ENCODE results near the gene SYP. TPM values are rescaled to one million over a fixed set of nuclear protein-coding genes. Genes with fewer than 3 reads are reported as not detected.
"Not testable (repeated sequence)": the region's sequence is repeated elsewhere in the genome, so short reads cannot be mapped to it uniquely, and the experiment has no call there.

SYP gene
- polyA plus RNA-seq, 4 donors = 1.5 to 3.1 (median 2.3) TPM

DNA sequence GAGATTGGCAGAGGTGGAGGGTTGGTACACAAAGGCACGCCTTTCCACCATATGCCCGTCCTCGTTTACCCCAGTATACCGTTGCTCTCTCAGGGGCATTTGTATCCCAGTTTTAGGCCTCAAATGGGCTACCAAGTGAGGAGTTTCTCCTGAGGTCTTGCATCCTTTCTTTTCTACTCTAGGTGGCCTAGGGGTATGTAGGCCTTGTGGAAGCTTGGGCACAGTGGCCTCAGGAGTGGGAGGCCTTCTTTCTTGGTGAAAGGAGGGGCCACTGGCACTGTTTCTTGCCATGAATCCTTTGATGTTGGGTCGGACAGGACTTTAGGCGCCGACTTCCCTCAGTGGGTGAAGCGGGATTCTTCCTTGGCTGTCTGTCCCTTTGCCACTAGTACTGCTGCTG is 52.7 kb downstream of the SYP start:
- DNase-seq (ENCODE audit: low read depth in 4 of 4, low spot score in 3 of 4) = no peak

DNA sequence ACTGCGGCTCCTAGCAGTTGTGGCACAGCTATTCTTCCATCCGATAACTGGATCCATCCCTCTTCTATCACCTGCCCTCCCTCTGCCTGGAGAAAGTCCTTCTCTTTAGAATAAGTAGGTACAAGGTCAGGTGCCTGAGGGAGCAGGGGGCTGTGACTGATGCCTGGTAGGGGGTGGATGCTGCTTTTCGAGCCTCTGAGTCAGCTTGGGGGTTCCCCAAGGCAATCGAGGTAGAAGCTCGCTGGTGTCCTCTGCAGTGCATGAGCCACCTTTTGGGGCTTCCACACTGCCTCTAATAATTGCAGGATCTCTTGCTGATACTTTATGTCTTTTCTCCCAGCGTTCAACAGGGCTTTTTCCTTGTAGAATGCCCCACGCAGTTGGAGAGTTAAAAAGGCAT is 56.8 kb downstream of the SYP start:
- not testable (repeated sequence) for DNase-seq (ENCODE audit: low read depth in 4 of 4, low spot score in 3 of 4)

GRCh38 chrX:49142264-49142663 is 57.7 kb downstream of the SYP start:
- not testable (repeated sequence) for DNase-seq (ENCODE audit: low read depth in 4 of 4, low spot score in 3 of 4)

DNA sequence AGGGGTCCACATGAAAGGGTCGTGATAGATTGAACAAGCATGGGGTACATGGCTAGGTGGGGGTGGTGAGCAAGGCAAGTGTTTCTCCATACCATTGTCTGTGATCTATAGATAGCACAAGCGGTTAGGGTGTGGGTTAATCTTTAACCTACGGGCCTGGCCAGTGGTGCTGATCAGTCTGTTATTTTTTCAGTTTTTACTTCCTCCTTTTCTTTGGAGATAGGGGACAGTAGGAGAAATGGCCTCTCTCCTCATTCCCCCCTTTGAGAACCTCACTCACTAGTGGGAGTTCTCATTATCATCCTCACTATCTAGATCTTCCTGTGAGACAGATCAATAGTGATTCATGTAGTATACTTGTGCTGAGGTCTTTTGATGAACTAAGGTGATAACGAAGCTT is 60.3 kb downstream of the SYP start:
- DNase-seq (ENCODE audit: low read depth in 4 of 4, low spot score in 3 of 4) = no peak

Other genes starting within 250 kb of the SYP start
- gene OTUD5, start 242.6 kb downstream of the SYP start, polyA plus RNA-seq (ENCODE audit: insufficient read length in 4 of 4) = 10 to 100 TPM; 60.6 to 66.9 (median 64.5) TPM
- gene KCND1, start 228.3 kb downstream of the SYP start, polyA plus RNA-seq (ENCODE audit: insufficient read length in 4 of 4) = 1 to 10 TPM; 2.5 to 4.1 (median 2.9) TPM
- 10 to 100 TPM; 42.5 to 56.1 (median 48.4) TPM for gene GRIPAP1, start 197.9 kb downstream of the SYP start, polyA plus RNA-seq (ENCODE audit: insufficient read length in 4 of 4)
- 10 to 100 TPM; 28.7 to 32.8 (median 30.6) TPM for gene TFE3, start 156.8 kb downstream of the SYP start, polyA plus RNA-seq (ENCODE audit: insufficient read length in 4 of 4)
- gene CCDC120, start 141.2 kb downstream of the SYP start, polyA plus RNA-seq (ENCODE audit: insufficient read length in 4 of 4) = 10 to 100 TPM; 10.2 to 12.7 (median 11.2) TPM
- 10 to 100 TPM; 37.1 to 47.1 (median 42.3) TPM for gene PRAF2, start 126.2 kb downstream of the SYP start, polyA plus RNA-seq (ENCODE audit: insufficient read length in 4 of 4)
- gene WDR45, start 120.3 kb downstream of the SYP start, polyA plus RNA-seq (ENCODE audit: insufficient read length in 4 of 4) = 10 to 100 TPM; 54.1 to 57.3 (median 55.3) TPM
- gene GPKOW, start 76.5 kb downstream of the SYP start, polyA plus RNA-seq (ENCODE audit: insufficient read length in 4 of 4) = 10 to 100 TPM; 21.4 to 28.3 (median 24.5) TPM
- 1 to 10 TPM; 4.3 to 7.9 (median 5.5) TPM for gene MAGIX, start 37.4 kb downstream of the SYP start, polyA plus RNA-seq (ENCODE audit: insufficient read length in 4 of 4)
- gene PLP2, start 28.3 kb downstream of the SYP start, polyA plus RNA-seq (ENCODE audit: insufficient read length in 4 of 4) = 10 to 100 TPM; 33.5 to 41.7 (median 36.1) TPM
- 1 to 10 TPM; 3.5 to 5.1 (median 4.5) TPM for gene PRICKLE3, start 13.8 kb downstream of the SYP start, polyA plus RNA-seq (ENCODE audit: insufficient read length in 4 of 4)
- gene CACNA1F, start 33.1 kb upstream of the SYP start, polyA plus RNA-seq (ENCODE audit: insufficient read length in 4 of 4) = under 1 TPM; 0.08 to 0.45 (median 0.22) TPM
- 10 to 100 TPM; 16.5 to 23.6 (median 17.4) TPM for gene CCDC22, start 35.3 kb upstream of the SYP start, polyA plus RNA-seq (ENCODE audit: insufficient read length in 4 of 4)
- gene FOXP3, start 64.5 kb upstream of the SYP start, polyA plus RNA-seq (ENCODE audit: insufficient read length in 4 of 4) = 1 to 10 TPM in 1 of 4 donors, under 1 TPM in 3; 0.67 to 1.1 (median 0.89) TPM
- 1 to 10 TPM; 5.5 to 8.5 (median 6.1) TPM for gene PPP1R3F, start 69.6 kb upstream of the SYP start, polyA plus RNA-seq (ENCODE audit: insufficient read length in 4 of 4)
- gene GAGE10, start 103.5 kb upstream of the SYP start, polyA plus RNA-seq (ENCODE audit: insufficient read length in 4 of 4) = under 1 TPM in 1 of 4 donors, not detected in 3; 0.46 TPM
- gene GAGE12J, start 121.8 kb upstream of the SYP start, polyA plus RNA-seq (ENCODE audit: insufficient read length in 4 of 4) = not detected
- gene GAGE13, start 131.4 kb upstream of the SYP start, polyA plus RNA-seq (ENCODE audit: insufficient read length in 4 of 4) = not detected

Measured in right renal pelvis (tissue), 4 donors.